ENCODE measurements around the gene KCNQ1.

Gene KCNQ1

DNA sequence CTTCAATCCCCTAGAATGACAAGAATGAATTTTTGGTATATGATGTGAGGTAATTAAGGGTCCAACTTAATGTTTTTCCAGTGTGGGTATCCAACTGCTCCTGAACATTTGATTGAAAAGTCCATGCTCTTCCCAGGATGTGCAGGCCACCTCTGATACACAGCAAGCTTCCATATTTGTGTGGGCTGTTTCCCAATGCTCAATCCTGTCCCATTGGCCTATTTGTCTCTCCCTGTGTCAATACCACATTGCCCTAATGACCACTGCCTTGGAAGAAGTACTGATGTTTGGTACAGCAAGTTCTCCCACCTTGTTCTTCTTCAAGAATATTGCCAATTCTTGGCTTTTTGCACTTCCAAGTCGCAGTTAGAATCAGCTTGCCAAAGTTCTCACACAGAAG, 212.1 kb downstream of the KCNQ1 start:
- Histone ChIP-seq H3K79me2 (ENCODE audit: insufficient read depth, low read length) (no peaks in the 10 kb centered on the region), H3K27ac (ENCODE audit: low read length) (no peak overlapping the region), H3K9ac (ENCODE audit: low read depth, low read length) (no peak overlapping the region), H3K4me3 (ENCODE audit: low read depth in 1 of 2, low read length in 2 of 2) (no peak overlapping the region), H3K36me3 (ENCODE audit: insufficient read depth, low read length) (no peaks in the 10 kb centered on the region), H4K20me1 (ENCODE audit: insufficient read depth, low read length) (no peaks in the 10 kb centered on the region), H2AFZ (ENCODE audit: low read depth, low read length) (no peak overlapping the region), H3K9me3 (ENCODE audit: insufficient read depth, low read length, severe bottlenecking) (peaks cover 8% of the 10 kb centered on the region), H3K4me1 (ENCODE audit: insufficient read depth, low read length) (no peaks in the 10 kb centered on the region), H3K27me3 (ENCODE audit: insufficient read depth, low read length, poor library complexity) (peaks cover 6% of the 10 kb centered on the region), H3K4me2 (ENCODE audit: insufficient read depth, low read length) (no peak overlapping the region)
- TF ChIP-seq, protein P1, sequence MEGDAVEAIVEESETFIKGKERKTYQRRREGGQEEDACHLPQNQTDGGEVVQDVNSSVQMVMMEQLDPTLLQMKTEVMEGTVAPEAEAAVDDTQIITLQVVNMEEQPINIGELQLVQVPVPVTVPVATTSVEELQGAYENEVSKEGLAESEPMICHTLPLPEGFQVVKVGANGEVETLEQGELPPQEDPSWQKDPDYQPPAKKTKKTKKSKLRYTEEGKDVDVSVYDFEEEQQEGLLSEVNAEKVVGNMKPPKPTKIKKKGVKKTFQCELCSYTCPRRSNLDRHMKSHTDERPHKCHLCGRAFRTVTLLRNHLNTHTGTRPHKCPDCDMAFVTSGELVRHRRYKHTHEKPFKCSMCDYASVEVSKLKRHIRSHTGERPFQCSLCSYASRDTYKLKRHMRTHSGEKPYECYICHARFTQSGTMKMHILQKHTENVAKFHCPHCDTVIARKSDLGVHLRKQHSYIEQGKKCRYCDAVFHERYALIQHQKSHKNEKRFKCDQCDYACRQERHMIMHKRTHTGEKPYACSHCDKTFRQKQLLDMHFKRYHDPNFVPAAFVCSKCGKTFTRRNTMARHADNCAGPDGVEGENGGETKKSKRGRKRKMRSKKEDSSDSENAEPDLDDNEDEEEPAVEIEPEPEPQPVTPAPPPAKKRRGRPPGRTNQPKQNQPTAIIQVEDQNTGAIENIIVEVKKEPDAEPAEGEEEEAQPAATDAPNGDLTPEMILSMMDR (IDR thresholded peaks at IDR 0.05; ENCODE audit: borderline replicate concordance, extremely low read depth, low read length, poor library complexity, severe bottlenecking) = no peak
- no peak for TF ChIP-seq EZH2 (IDR thresholded peaks at IDR 0.05; ENCODE audit: borderline replicate concordance, low read depth, low read length, severe bottlenecking)
- no peak for DNase-seq
- ATAC-seq (ENCODE audit: insufficient read depth, low read depth) = no peak

DNA sequence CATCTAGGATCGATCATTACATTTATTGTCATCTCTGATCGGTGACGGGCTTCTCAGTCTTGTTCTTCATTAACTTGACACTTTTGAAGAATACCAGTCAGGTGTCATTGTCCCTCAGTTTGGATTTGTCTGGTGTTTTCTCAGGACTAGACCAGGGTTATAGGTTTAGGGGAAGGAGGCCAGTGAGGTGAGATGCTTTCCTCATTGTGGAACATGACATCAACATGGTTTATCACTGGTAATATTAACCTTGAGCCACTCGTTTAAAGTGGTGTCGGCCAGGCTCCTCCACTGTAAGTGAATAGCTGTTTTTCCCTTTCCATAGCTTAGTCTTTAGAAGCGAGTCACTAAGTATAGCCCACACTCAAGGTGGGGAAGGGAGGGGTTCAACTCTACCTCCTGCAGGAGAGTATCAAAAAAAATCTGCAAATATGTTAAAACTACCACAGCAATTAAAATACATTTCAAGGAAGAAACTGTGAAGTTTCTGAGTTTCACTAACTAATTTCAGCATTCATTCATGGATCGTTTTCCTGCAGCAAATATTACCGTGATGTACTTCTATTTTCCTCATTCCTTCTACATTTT, 213.0 kb downstream of the KCNQ1 start:
- ATAC-seq (ENCODE audit: insufficient read depth, low read depth) = no peak
- H3K36me3 ChIP-seq (ENCODE audit: insufficient read depth, low read length) = no peaks in the 10 kb centered on the region
- H3K9ac ChIP-seq (ENCODE audit: low read depth, low read length) = no peak overlapping the region
- no peak for DNase-seq
- H3K9me3 ChIP-seq (ENCODE audit: insufficient read depth, low read length, severe bottlenecking) = peaks cover 8% of the 10 kb centered on the region
- H4K20me1 ChIP-seq (ENCODE audit: insufficient read depth, low read length) = no peaks in the 10 kb centered on the region
- peaks cover 6% of the 10 kb centered on the region for H3K27me3 ChIP-seq (ENCODE audit: insufficient read depth, low read length, poor library complexity)
- no peak overlapping the region for H3K4me3 ChIP-seq (ENCODE audit: low read depth in 1 of 2, low read length in 2 of 2)
- H3K4me1 ChIP-seq (ENCODE audit: insufficient read depth, low read length) = no peaks in the 10 kb centered on the region
- H3K4me2 ChIP-seq (ENCODE audit: insufficient read depth, low read length) = no peak overlapping the region
- TF ChIP-seq EZH2 (IDR thresholded peaks at IDR 0.05; ENCODE audit: borderline replicate concordance, low read depth, low read length, severe bottlenecking) = no peak
- TF ChIP-seq, protein P1 (IDR thresholded peaks at IDR 0.05; ENCODE audit: borderline replicate concordance, extremely low read depth, low read length, poor library complexity, severe bottlenecking) = no peak
- no peak overlapping the region for H3K27ac ChIP-seq (ENCODE audit: low read length)
- H2AFZ ChIP-seq (ENCODE audit: low read depth, low read length) = no peak overlapping the region
- H3K79me2 ChIP-seq (ENCODE audit: insufficient read depth, low read length) = no peaks in the 10 kb centered on the region

DNA sequence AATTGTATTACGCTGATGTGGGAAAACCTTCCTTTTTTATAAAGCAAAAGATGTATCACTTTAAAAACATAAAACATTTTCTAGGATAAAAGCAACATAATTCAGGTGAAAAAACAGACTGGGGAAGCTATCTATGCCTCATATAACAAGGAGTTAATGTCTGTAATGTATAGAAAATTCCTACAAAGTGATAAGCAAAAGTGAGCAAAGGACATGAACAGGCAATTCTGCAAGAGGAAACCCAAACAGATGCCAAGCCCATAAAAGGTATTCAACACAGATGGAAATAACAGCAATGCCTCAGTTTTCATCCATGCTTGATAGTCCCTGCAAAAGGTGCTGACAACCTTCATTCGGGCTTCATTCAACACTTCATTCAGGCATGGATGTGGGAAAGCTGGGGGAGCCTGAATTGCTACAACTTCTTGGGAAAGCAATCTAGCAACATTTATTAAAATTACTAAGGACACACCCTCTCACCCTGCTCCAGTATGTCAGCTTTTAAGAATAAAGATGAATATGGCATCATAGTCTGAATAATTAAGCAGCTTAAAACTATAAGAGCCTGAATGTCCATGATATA, 215.6 kb downstream of the KCNQ1 start:
- peaks cover 8% of the 10 kb centered on the region for H3K9me3 ChIP-seq (ENCODE audit: insufficient read depth, low read length, severe bottlenecking)

More for the DNA sequence above, 215.6 kb downstream of the KCNQ1 start:
- peaks cover 6% of the 10 kb centered on the region for H3K27me3 ChIP-seq (ENCODE audit: insufficient read depth, low read length, poor library complexity)
- no peak for DNase-seq
- no peaks in the 10 kb centered on the region for H3K4me1 ChIP-seq (ENCODE audit: insufficient read depth, low read length)
- no peak overlapping the region for H3K27ac ChIP-seq (ENCODE audit: low read length)
- no peak overlapping the region for H2AFZ ChIP-seq (ENCODE audit: low read depth, low read length)
- no peaks in the 10 kb centered on the region for H3K79me2 ChIP-seq (ENCODE audit: insufficient read depth, low read length)
- H4K20me1 ChIP-seq (ENCODE audit: insufficient read depth, low read length) = 0 out of 2 replicates have a peak, but pooled peaks cover 3% of the 10 kb centered on the region
- H3K4me2 ChIP-seq (ENCODE audit: insufficient read depth, low read length) = no peak overlapping the region
- no peak overlapping the region for H3K9ac ChIP-seq (ENCODE audit: low read depth, low read length)
- no peak overlapping the region for H3K4me3 ChIP-seq (ENCODE audit: low read depth in 1 of 2, low read length in 2 of 2)
- TF ChIP-seq, protein P1 (IDR thresholded peaks at IDR 0.05; ENCODE audit: borderline replicate concordance, extremely low read depth, low read length, poor library complexity, severe bottlenecking) = no peak
- no peak for TF ChIP-seq EZH2 (IDR thresholded peaks at IDR 0.05; ENCODE audit: borderline replicate concordance, low read depth, low read length, severe bottlenecking)
- no peak for ATAC-seq (ENCODE audit: insufficient read depth, low read depth)
- H3K36me3 ChIP-seq (ENCODE audit: insufficient read depth, low read length) = no peaks in the 10 kb centered on the region
